ENCODE results near the gene RASGRP2. TPM values are rescaled to one million over a fixed set of nuclear protein-coding genes. Genes with fewer than 3 reads are reported as not detected.

RASGRP2 gene
- total RNA-seq, 4 donors from 2014 or later = 3.2 to 72.8 (median 23.3) TPM

GRCh38 chr11:64698427-64698826 is 45.5 kb downstream of the RASGRP2 start:
- Histone ChIP-seq H3K36me3 (no peaks in the 10 kb centered on the region), H3K4me3 (no peak overlapping the region), H3K4me1 (no peaks in the 10 kb centered on the region), H3K9me3 (no peaks in the 10 kb centered on the region), H3K27ac (no peak overlapping the region), H3K27me3 (no peaks in the 10 kb centered on the region)
- intact Hi-C loops (cut with DNase I; ENCODE audit: low total_unique reads) = no loop called here
- no peak for DNase-seq
- no peak for TF ChIP-seq CTCF (IDR thresholded peaks at IDR 0.05)
- TF ChIP-seq POLR2A (IDR thresholded peaks at IDR 0.05) = no peak

GRCh38 chr11:64697663-64698375 is 46.1 kb downstream of the RASGRP2 start:
- H3K4me3 ChIP-seq = no peak overlapping the region
- DNase-seq = no peak
- TF ChIP-seq CTCF (IDR thresholded peaks at IDR 0.05) (no peak), POLR2A (IDR thresholded peaks at IDR 0.05) (no peak)
- no peaks in the 10 kb centered on the region for H3K27me3 ChIP-seq
- no peaks in the 10 kb centered on the region for H3K36me3 ChIP-seq
- intact Hi-C loops (cut with DNase I; ENCODE audit: low total_unique reads) = no loop called here
- H3K9me3 ChIP-seq = no peaks in the 10 kb centered on the region
- no peaks in the 10 kb centered on the region for H3K4me1 ChIP-seq
- no peak overlapping the region for H3K27ac ChIP-seq

GRCh38 chr11:64696045-64696444 is 47.9 kb downstream of the RASGRP2 start:
- no peaks in the 10 kb centered on the region for H3K9me3 ChIP-seq
- intact Hi-C loops (cut with DNase I; ENCODE audit: low total_unique reads) = no loop called here
- no peaks in the 10 kb centered on the region for H3K27me3 ChIP-seq
- H3K4me3 ChIP-seq = no peak overlapping the region
- no peak overlapping the region for H3K27ac ChIP-seq
- TF ChIP-seq POLR2A (IDR thresholded peaks at IDR 0.05) = no peak
- no peak for TF ChIP-seq CTCF (IDR thresholded peaks at IDR 0.05)
- DNase-seq = no peak
- H3K36me3 ChIP-seq = no peaks in the 10 kb centered on the region
- H3K4me1 ChIP-seq = no peaks in the 10 kb centered on the region

- H3K27me3 ChIP-seq = no peaks in the 10 kb centered on the region
- no peaks in the 10 kb centered on the region for H3K36me3 ChIP-seq
- no peaks in the 10 kb centered on the region for H3K4me1 ChIP-seq
- no peak overlapping the region for H3K27ac ChIP-seq
- DNase-seq = no peak
- no peak for TF ChIP-seq CTCF (IDR thresholded peaks at IDR 0.05)
- TF ChIP-seq POLR2A (IDR thresholded peaks at IDR 0.05) = no peak
- intact Hi-C loops (cut with DNase I; ENCODE audit: low total_unique reads) = no loop called here
- H3K9me3 ChIP-seq = no peaks in the 10 kb centered on the region
- no peak overlapping the region for H3K4me3 ChIP-seq
Observed at GRCh38 chr11:64695548-64695947, 48.4 kb downstream of the RASGRP2 start.

- intact Hi-C loops (cut with DNase I; ENCODE audit: low total_unique reads) = no loop called here
- no peaks in the 10 kb centered on the region for H3K4me1 ChIP-seq
- TF ChIP-seq CTCF (IDR thresholded peaks at IDR 0.05) = no peak
- TF ChIP-seq POLR2A (IDR thresholded peaks at IDR 0.05) = no peak
- H3K36me3 ChIP-seq = no peaks in the 10 kb centered on the region
- H3K4me3 ChIP-seq = no peak overlapping the region
- H3K27me3 ChIP-seq = no peaks in the 10 kb centered on the region
- H3K9me3 ChIP-seq = no peaks in the 10 kb centered on the region
- DNase-seq = no peak
- no peak overlapping the region for H3K27ac ChIP-seq
Observed at GRCh38 chr11:64694821-64695365, 49.0 kb downstream of the RASGRP2 start.
